ENCODE data around the gene ROR1. TPM values are rescaled to one million over a fixed set of nuclear protein-coding genes. Genes with fewer than 3 reads are reported as not detected.

ROR1 gene
- total RNA-seq, 2 experiments from 2014 or later = not detected

DNA sequence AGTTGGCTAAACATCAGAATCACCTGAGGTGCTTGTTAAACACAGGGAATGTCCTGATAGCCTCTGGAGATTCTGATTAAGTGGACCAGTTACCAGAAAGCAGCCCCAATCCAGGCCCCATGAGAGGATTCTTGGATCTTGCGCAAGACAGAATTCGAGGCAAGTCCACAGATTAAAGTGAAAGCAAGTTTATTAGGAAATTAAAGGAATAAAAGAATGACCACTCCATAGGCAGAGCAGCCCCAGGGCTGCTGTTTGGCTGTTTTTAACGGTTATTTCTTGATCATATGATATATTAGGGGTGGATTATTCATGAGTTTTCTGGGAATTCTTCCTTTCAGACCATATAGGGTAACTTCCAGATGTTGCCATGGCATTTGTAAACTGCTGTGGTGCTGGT, 176.2 kb downstream of the ROR1 start:
- intact Hi-C loops (cut with micrococcal nuclease) = no loop called here
- no peak for ATAC-seq
- Mint-ChIP-seq H3K9me3 (peaks cover 6% of the 10 kb centered on the region), H3K27me3 (no peaks in the 10 kb centered on the region), H3K4me1 (ENCODE audit: low read depth) (no peaks in the 10 kb centered on the region), H3K36me3 (ENCODE audit: low read depth) (no peaks in the 10 kb centered on the region), H3K27ac (no peak overlapping the region), H3K4me3 (no peak overlapping the region)
- CTCF ChIA-PET = no interaction called here
- TF ChIP-seq CTCF (IDR thresholded peaks at IDR 0.05) = no peak
- DNase-seq = no peak
- POLR2A ChIA-PET = no interaction called here

GRCh38 chr1:63951059-63951946, 177.5 kb downstream of the ROR1 start:
- POLR2A ChIA-PET = no interaction called here
- no peak for ATAC-seq
- Mint-ChIP-seq H3K4me3 (no peak overlapping the region), H3K4me1 (ENCODE audit: low read depth) (no peaks in the 10 kb centered on the region), H3K27ac (no peak overlapping the region), H3K9me3 (peaks cover 6% of the 10 kb centered on the region), H3K36me3 (ENCODE audit: low read depth) (no peaks in the 10 kb centered on the region), H3K27me3 (no peaks in the 10 kb centered on the region)
- CTCF ChIA-PET = no interaction called here
- TF ChIP-seq CTCF (IDR thresholded peaks at IDR 0.05) = no peak
- DNase-seq = no peak
- intact Hi-C loops (cut with micrococcal nuclease) = no loop called here

- CTCF ChIA-PET = no interaction called here
- H3K9me3 Mint-ChIP-seq = peaks cover 13% of the 10 kb centered on the region
- no peaks in the 10 kb centered on the region for H3K27me3 Mint-ChIP-seq
- H3K4me1 Mint-ChIP-seq (ENCODE audit: low read depth) = no peaks in the 10 kb centered on the region
- H3K36me3 Mint-ChIP-seq (ENCODE audit: low read depth) = no peaks in the 10 kb centered on the region
- H3K4me3 Mint-ChIP-seq = no peak overlapping the region
- ATAC-seq = no peak
- intact Hi-C loops (cut with micrococcal nuclease) = no loop called here
- no peak overlapping the region for H3K27ac Mint-ChIP-seq
- no peak for DNase-seq
- no peak for TF ChIP-seq CTCF (IDR thresholded peaks at IDR 0.05)
- POLR2A ChIA-PET = no interaction called here
These were observed 180.4 kb downstream of the ROR1 start for GRCh38 chr1:63954187-63954586.

GRCh38 chr1:63955370-63956145, 181.7 kb downstream of the ROR1 start:
- peaks cover 13% of the 10 kb centered on the region for H3K9me3 Mint-ChIP-seq
- no peaks in the 10 kb centered on the region for H3K36me3 Mint-ChIP-seq (ENCODE audit: low read depth)
- H3K27me3 Mint-ChIP-seq = no peaks in the 10 kb centered on the region
- ChIA-PET CTCF (interaction anchor here (0.9 kb wide), 1 partner anchor 10 kb away, joined by 3 read pairs; no protein-coding TSS in a partner anchor), POLR2A (no interaction called here)
- no peak for ATAC-seq
- no peak for DNase-seq
- H3K27ac Mint-ChIP-seq = no peak overlapping the region
- TF ChIP-seq CTCF (IDR thresholded peaks at IDR 0.05) = no peak
- no peak overlapping the region for H3K4me3 Mint-ChIP-seq
- no peaks in the 10 kb centered on the region for H3K4me1 Mint-ChIP-seq (ENCODE audit: low read depth)
- intact Hi-C loops (cut with micrococcal nuclease) = no loop called here

DNA sequence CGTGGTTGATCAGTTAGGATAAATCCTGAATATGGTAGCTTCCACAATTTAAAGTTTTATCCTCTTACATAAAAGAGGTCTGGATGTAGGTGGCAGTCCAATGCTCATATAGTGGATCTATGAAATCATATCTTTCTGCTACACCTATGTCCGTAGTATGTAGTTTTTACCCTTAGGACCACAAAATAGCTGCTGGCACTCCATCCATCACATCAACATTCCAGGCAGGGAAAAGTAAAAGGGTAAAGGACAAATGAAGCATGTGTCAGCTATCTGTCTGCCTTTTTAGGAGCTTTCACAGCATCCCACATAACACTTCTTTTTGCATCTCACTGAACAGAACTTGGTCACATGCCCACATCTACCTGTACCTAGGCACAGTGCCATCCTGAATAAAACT, 184.7 kb downstream of the ROR1 start:
- CTCF ChIA-PET = no interaction called here
- Mint-ChIP-seq H3K27ac (no peak overlapping the region), H3K27me3 (no peaks in the 10 kb centered on the region), H3K9me3 (peaks cover 12% of the 10 kb centered on the region), H3K4me1 (ENCODE audit: low read depth) (no peaks in the 10 kb centered on the region), H3K36me3 (ENCODE audit: low read depth) (no peaks in the 10 kb centered on the region), H3K4me3 (no peak overlapping the region)
- no peak for TF ChIP-seq CTCF (IDR thresholded peaks at IDR 0.05)
- intact Hi-C loops (cut with micrococcal nuclease) = no loop called here
- DNase-seq = no peak
- ATAC-seq = no peak
- POLR2A ChIA-PET = no interaction called here

Data from activated CD8-positive, alpha-beta T cell treated with anti-CD3 and anti-CD28 coated beads for 36 hours (primary cell).